Astrocyte (in vitro differentiated cells and primary cell): Measurements from ENCODE around the gene GOLGA7B.

ENCODE experiments used
- CTCF ChIP-seq: IDR thresholded peaks from 2 replicates; pipeline ENCODE4 v1.5.1; 2011; ENCODE audit warnings: low read depth, mild to moderate bottlenecking, inconsistent platforms, low read length, moderate library complexity; ENCODE audit not compliant: insufficient read depth
- EZH2 ChIP-seq: IDR thresholded peaks from 2 replicates; pipeline ENCODE4 v1.6.1; 2012; ENCODE audit warnings: mild to moderate bottlenecking, low read length, inconsistent platforms; ENCODE audit not compliant: insufficient read depth

GRCh38 chr10:97914171-97914836, 64.7 kb downstream of the GOLGA7B start:
- no peak for TF ChIP-seq CTCF
- no peak for TF ChIP-seq EZH2
